HCT116 (cell line): ENCODE measurements around the gene CLRN3. TPM values are rescaled to one million over a fixed set of nuclear protein-coding genes. Genes with fewer than 3 reads are reported as not detected.

Experiments
- ATAC-seq: fragments of 200-7000 bp; cut with Tn5 transposase; 2 replicates; pipeline ENCODE4 v1.9.1; 2020; ENCODE audit warnings: mild to moderate bottlenecking, moderate library complexity
- BruUV-seq: library from RNA; stranded (reverse); fragments of 400-500 nt; replicated peaks from 2 replicates; lab custom pipeline; 2021; lab: Mats Ljungman, UMichigan
- CTCF ChIA-PET: fragments of 300-600 bp; sonication (Branson Sonifier 250); formaldehyde crosslinking; loops from one replicate; lab custom pipeline; 2021; ENCODE audit warnings: antibody characterized with exemption; lab: Charles Lee
- POLR2A ChIA-PET: fragments of 300-600, 350-600 bp; sonication (Branson Sonifier 250); formaldehyde crosslinking; loops from one replicate; lab custom pipeline; 2021; ENCODE audit warnings: antibody characterized with exemption; lab: Charles Lee
- RAD21 ChIA-PET, 2 experiments: fragments of 300-600 bp; sonication (Branson Sonifier 250); formaldehyde crosslinking; loops; one replicate each; lab custom pipeline; 2023; ENCODE audit warnings: low total read pairs in 2 of 2; ENCODE audit not compliant: uncharacterized antibody in 2 of 2, unreplicated experiment in 2 of 2, low non-redundant PET in 1 of 2; lab: Charles Lee
- DNase-seq: peaks from one replicate; pipeline ENCODE4 v3.0.0-alpha.2; 2010; ENCODE audit warnings: low read depth, low spot score
- H2AFZ ChIP-seq: fragments of 200-600 bp; shearing (Covaris generic), sonication (generic); 2 replicates; pipeline ENCODE4 v1.6.1; 2017; ENCODE audit warnings: low read depth, mixed run types, mixed read lengths, antibody characterized with exemption, low read length; ENCODE audit not compliant: poor library complexity, severe bottlenecking
- H3K27ac ChIP-seq: 2 replicates; pipeline ENCODE4 v1.5.1; 2012; ENCODE audit warnings: low read depth, low read length
- H3K27me3 ChIP-seq: fragments of 200-600 bp; sonication (generic); 2 replicates; pipeline ENCODE4 v1.6.1; 2016; ENCODE audit warnings: mixed run types, low read length, mixed read lengths; ENCODE audit not compliant: insufficient read depth
- H3K36me3 ChIP-seq, 2 experiments: fragments of 200-500 bp in 1 of 2; fragments of 200-600 bp in 1 of 2; sonication (Bioruptor generic) in 1 of 2; sonication (generic) in 1 of 2; 2 replicates each; pipeline versions ENCODE4 v1.5.1 to v1.6.1; 2014 to 2016; ENCODE audit warnings: low read length in 2 of 2, inconsistent platforms in 1 of 2, mixed read lengths in 1 of 2, mixed run types in 1 of 2; ENCODE audit not compliant: insufficient read depth in 2 of 2, control insufficient read depth in 1 of 2
- H3K4me1 ChIP-seq, 2 experiments: fragments of 200-600 bp in 1 of 2; sonication (generic) in 1 of 2; 2 replicates each; pipeline versions ENCODE4 v1.5.1 to v1.6.1; 2012 to 2017; ENCODE audit warnings: low read length in 2 of 2, inconsistent platforms in 1 of 2, mild to moderate bottlenecking in 1 of 2, mixed read lengths in 1 of 2, mixed run types in 1 of 2, moderate library complexity in 1 of 2; ENCODE audit not compliant: insufficient read depth in 2 of 2, control insufficient read depth in 1 of 2
- H3K4me2 ChIP-seq: fragments of 200-600 bp; sonication (generic); 2 replicates; pipeline ENCODE4 v1.6.1; 2017; ENCODE audit warnings: mixed run types, low read length, mixed read lengths
- H3K4me3 ChIP-seq, 2 experiments: fragments of 200-600 bp in 1 of 2; sonication (generic) in 1 of 2; replicated peaks in 1 of 2; 2 replicates each; pipeline ENCODE4 v1.5.1; 2011 to 2016; ENCODE audit warnings: low read length in 2 of 2, control low read depth in 1 of 2, low read depth in 1 of 2, mild to moderate bottlenecking in 1 of 2, mixed read lengths in 1 of 2, mixed run types in 1 of 2
- H3K79me2 ChIP-seq: fragments of 200-600 bp; sonication (generic); 2 replicates; pipeline ENCODE4 v1.6.1; 2017; ENCODE audit warnings: mild to moderate bottlenecking, mixed run types, low read length, moderate library complexity, mixed read lengths; ENCODE audit not compliant: insufficient read depth
- H3K9ac ChIP-seq: fragments of 200-600 bp; sonication (generic); 2 replicates; pipeline ENCODE4 v1.6.1; 2016; ENCODE audit warnings: low read length, mixed read lengths
- H3K9me2 ChIP-seq: fragments of 200-600 bp; sonication (generic), shearing (Covaris generic); 2 replicates; pipeline ENCODE4 v1.6.1; 2017; ENCODE audit warnings: mixed run types, mild to moderate bottlenecking, moderate library complexity; ENCODE audit not compliant: insufficient read depth
- H3K9me3 ChIP-seq, 2 experiments: fragments of 200-500 bp in 1 of 2; fragments of 200-600 bp in 1 of 2; sonication (Bioruptor generic) in 1 of 2; sonication (generic) in 1 of 2; 2 replicates each; pipeline ENCODE4 v1.6.1; 2014 to 2017; ENCODE audit warnings: low read length in 2 of 2, mixed read lengths in 2 of 2, inconsistent platforms in 1 of 2, low read depth in 1 of 2, mild to moderate bottlenecking in 1 of 2, mixed run types in 1 of 2, moderate library complexity in 1 of 2; ENCODE audit not compliant: control insufficient read depth in 1 of 2, insufficient read depth in 1 of 2
- H4K20me1 ChIP-seq: fragments of 200-600 bp; sonication (generic), shearing (Covaris generic); 2 replicates; pipeline ENCODE4 v1.6.1; 2017; ENCODE audit warnings: mixed run types, mild to moderate bottlenecking, moderate library complexity; ENCODE audit not compliant: insufficient read depth
- ATF3 ChIP-seq: IDR thresholded peaks from 2 replicates; pipeline ENCODE4 v1.6.1; 2012
- CTCF ChIP-seq, 3 experiments: fragments of 200-600 bp in 1 of 3; sonication (generic) in 1 of 3; IDR thresholded peaks in 2 of 3; conservative IDR thresholded peaks in 1 of 3; 2 replicates each; pipeline ENCODE4 v1.5.1; 2012 to 2017; ENCODE audit warnings: low read depth in 2 of 3, low read length in 2 of 3, antibody characterized with exemption in 1 of 3, borderline replicate concordance in 1 of 3, control low read depth in 1 of 3, mild to moderate bottlenecking in 1 of 3, mixed read lengths in 1 of 3, mixed run types in 1 of 3, moderate library complexity in 1 of 3; ENCODE audit not compliant: insufficient read depth in 1 of 3
- ELF1 ChIP-seq: IDR thresholded peaks from 2 replicates; pipeline ENCODE4 v1.6.1; 2012; ENCODE audit warnings: low read depth, borderline replicate concordance
- EZH2 ChIP-seq: fragments of 200-600 bp; sonication (generic); IDR thresholded peaks from 2 replicates; pipeline ENCODE4 v1.6.1; 2017; ENCODE audit warnings: antibody characterized with exemption, mixed run types
- EZH2phosphoT487 ChIP-seq: fragments of 200-600 bp; IDR thresholded peaks from 2 replicates; pipeline ENCODE4 v1.6.1; 2018; ENCODE audit warnings: antibody characterized with exemption, borderline replicate concordance
- FOSL1 ChIP-seq: IDR thresholded peaks from 2 replicates; pipeline ENCODE4 v1.6.1; 2012; ENCODE audit warnings: low read depth
- MAX ChIP-seq: IDR thresholded peaks from 2 replicates; pipeline ENCODE4 v1.6.1; 2012
- RAD21 ChIP-seq: IDR thresholded peaks from 2 replicates; pipeline ENCODE4 v1.6.1; 2012; ENCODE audit warnings: low read depth, mild to moderate bottlenecking
- REST ChIP-seq: IDR thresholded peaks from 2 replicates; pipeline ENCODE4 v1.6.1; 2012; ENCODE audit warnings: low read depth
- SP1 ChIP-seq: IDR thresholded peaks from 2 replicates; pipeline ENCODE4 v1.6.1; 2012; ENCODE audit warnings: low read depth
- ZBTB33 ChIP-seq: IDR thresholded peaks from 2 replicates; pipeline ENCODE4 v1.6.1; 2011; ENCODE audit warnings: mild to moderate bottlenecking, low read length, moderate library complexity; ENCODE audit not compliant: insufficient replicate concordance; ENCODE audit errors: extremely low read depth
- ZFX ChIP-seq: fragments of 450-650 bp; IDR thresholded peaks from 2 replicates; pipeline ENCODE4 v1.6.1; 2017
- intact Hi-C: fragments of 100-400 bp; cut with micrococcal nuclease; formaldehyde crosslinking; loops from 2 replicates; pipeline ENCODE4 v1.10.0; 2022
- total RNA-seq: library from RNA; stranded (reverse); gene quantifications from one replicate; pipeline ENCODE4 v1.2.1, GENCODE V29; 2021; ENCODE audit not compliant: unreplicated experiment

The CLRN3 gene
- total RNA-seq, 1 experiment from 2014 or later = 0.39 TPM

GRCh38 chr10:127919418-127920271, 26.9 kb upstream of the CLRN3 start:
- Histone ChIP-seq H3K27ac (no peak overlapping the region), H3K4me1 (peaks cover 21 to 58% of the 10 kb centered on the region in 2 experiments), H4K20me1 (no peaks in the 10 kb centered on the region), H3K4me2 (no peak overlapping the region), H3K36me3 (no peaks in the 10 kb centered on the region), H3K9ac (no peak overlapping the region), H3K79me2 (no peaks in the 10 kb centered on the region), H3K9me3 (no peaks in the 10 kb centered on the region), H2AFZ (no peak overlapping the region), H3K9me2 (no peaks in the 10 kb centered on the region), H3K27me3 (no peaks in the 10 kb centered on the region), H3K4me3 (no peak overlapping the region)
- DNase-seq (no peak), ATAC-seq (peak; percentile 68)
- intact Hi-C loops = no loop called here
- CTCF ChIA-PET = interaction anchor here (1.0 to 2.7 kb wide), 3 partner anchors 8 to 90 kb away, joined by 3 to 14 read pairs (median 3); partner anchors contain the start of gene PTPRE
- POLR2A ChIA-PET = no interaction called here
- RAD21 ChIA-PET = no interaction called here
- BruUV-seq = no TSS peak
- TF ChIP-seq ZFX (no peak), FOSL1 (no peak), SP1 (no peak), ATF3 (no peak), RAD21 (0 out of 2 replicates have a peak, but pooled peaks have one; percentile 6), REST (no peak), ELF1 (no peak; the same call in 1 of the 2 replicates), EZH2 (no peak), ZBTB33 (no peak), CTCF (IDR thresholded peaks at IDR 0.05 in 2 of 3, conservative IDR thresholded peaks at IDR 0.05 in 1 of 3; ENCODE audit: borderline replicate concordance in 1 of 3, insufficient read depth in 1 of 3, low read depth in 2 of 3, low read length in 2 of 3) (peak in 2 of 3 experiments; percentile 66 to 67; a peak in 4 of 6 replicates), EZH2phosphoT487 (no peak), MAX (no peak)
